T-cell (primary cell): ENCODE data around the gene CHFR. TPM values are rescaled to one million over a fixed set of nuclear protein-coding genes. Genes with fewer than 3 reads are reported as not detected.

Source experiments
- ATAC-seq, 4 experiments: fragments of 200-7000 bp in 3 of 4; fragments of 150-1000 bp in 1 of 4; cut with Tn5 transposase; replicated peaks in 1 of 4; 1 replicate in 3 of 4; 2 replicates in 1 of 4; pipeline ENCODE4 v1.10.0; 2021; ENCODE audit warnings: moderate library complexity in 3 of 4, mild to moderate bottlenecking in 2 of 4, moderate number of reproducible peaks in 1 of 4
- CTCF ChIA-PET, 2 donors: fragments of 300-600 bp; sonication (Branson Sonifier 250); formaldehyde crosslinking; loops; one replicate each; lab custom pipeline; 2022; ENCODE audit warnings: antibody characterized with exemption in 2 of 2; lab: Charles Lee
- POLR2A ChIA-PET, 2 donors: fragments of 300-600 bp; sonication (Branson Sonifier 250); formaldehyde crosslinking; loops; one replicate each; lab custom pipeline; 2022; ENCODE audit warnings: antibody characterized with exemption in 2 of 2; lab: Charles Lee
- DNase-seq, 35 experiments: peaks; one replicate each; pipeline versions ENCODE4 v3.0.0 to v3.0.0-alpha.2; 2013 to 2023
- H3K27ac ChIP-seq: one replicate; pipeline ENCODE4 v1.5.1; 2013; ENCODE audit warnings: low read length
- H3K27me3 ChIP-seq, 2 experiments: replicated peaks in 1 of 2; 1 replicate in 1 of 2; 2 replicates in 1 of 2; pipeline versions ENCODE4 v1.6.1 to v1.7.0; 2013; ENCODE audit warnings: low read length in 1 of 2, mixed read lengths in 1 of 2; ENCODE audit not compliant: control insufficient read depth in 2 of 2, insufficient read depth in 2 of 2; ENCODE audit errors: extremely low read depth in 1 of 2
- H3K36me3 ChIP-seq, 2 donors: 1 replicate in 1 of 2; 2 replicates in 1 of 2; pipeline versions ENCODE4 v1.6.1 to v1.7.0; 2013; ENCODE audit warnings: low read length in 1 of 2; ENCODE audit not compliant: control insufficient read depth in 2 of 2, insufficient read depth in 1 of 2; ENCODE audit errors: extremely low read depth in 1 of 2
- H3K4me1 ChIP-seq, 2 experiments: 1 replicate in 1 of 2; 2 replicates in 1 of 2; pipeline versions ENCODE4 v1.6.1 to v1.7.0; 2013; ENCODE audit warnings: low read length in 2 of 2, mixed read lengths in 1 of 2; ENCODE audit not compliant: insufficient read depth in 2 of 2, control insufficient read depth in 1 of 2; ENCODE audit errors: extremely low read depth in 1 of 2
- H3K4me3 ChIP-seq, 2 donors: 1 replicate in 1 of 2; 2 replicates in 1 of 2; pipeline versions ENCODE4 v1.5.1 to v1.7.0; 2013; ENCODE audit warnings: mild to moderate bottlenecking in 2 of 2, low read length in 1 of 2, moderate library complexity in 1 of 2; ENCODE audit not compliant: control insufficient read depth in 1 of 2; ENCODE audit errors: extremely low read depth in 1 of 2
- H3K9me3 ChIP-seq: 2 replicates; pipeline ENCODE4 v1.7.0; 2013
- H3K27ac Mint-ChIP-seq, 2 donors: one replicate each; pipeline ENCODE4 v1.8.0; 2020 to 2021; ENCODE audit warnings: mild to moderate bottlenecking in 2 of 2, mixed read lengths in 2 of 2
- H3K27me3 Mint-ChIP-seq, 2 donors: one replicate each; pipeline ENCODE4 v1.8.0; 2021 to 2022; ENCODE audit warnings: mixed read lengths in 2 of 2
- H3K36me3 Mint-ChIP-seq: one replicate; pipeline ENCODE4 v1.8.0; 2021; ENCODE audit warnings: mixed read lengths
- H3K4me1 Mint-ChIP-seq, 3 donors: one replicate each; pipeline ENCODE4 v1.8.0; 2020 to 2022; ENCODE audit warnings: mixed read lengths in 3 of 3, mild to moderate bottlenecking in 1 of 3
- H3K4me3 Mint-ChIP-seq, 3 donors: one replicate each; pipeline ENCODE4 v1.8.0; 2020 to 2022; ENCODE audit warnings: mild to moderate bottlenecking in 3 of 3, mixed read lengths in 3 of 3, moderate library complexity in 3 of 3
- H3K9me3 Mint-ChIP-seq, 3 donors: one replicate each; pipeline ENCODE4 v1.8.0; 2020 to 2022; ENCODE audit warnings: mixed read lengths in 3 of 3
- WGBS: methylation state at CpG from one replicate; pipeline ENCODE4 v1.1.5; 2013; ENCODE audit warnings: missing lambda C conversion rate; ENCODE audit not compliant: insufficient coverage; 5-methylcytosine and 5-hydroxymethylcytosine counted together
- total RNA-seq, 35 experiments: library from RNA in 6 of 35; stranded (reverse) in 6 of 35; fragments of 120-200 nt in 1 of 35; gene quantifications; one replicate each; pipeline versions ENCODE4 v1.2.1 to v1.2.4 and lab custom pipeline; 2013 to 2026

Gene CHFR
- total RNA-seq, 5 donors from 2014 or later (not counting 1 experiment from before 2014, with no cell fraction given) = 84.2 to 107 (median 86.0) TPM

DNA sequence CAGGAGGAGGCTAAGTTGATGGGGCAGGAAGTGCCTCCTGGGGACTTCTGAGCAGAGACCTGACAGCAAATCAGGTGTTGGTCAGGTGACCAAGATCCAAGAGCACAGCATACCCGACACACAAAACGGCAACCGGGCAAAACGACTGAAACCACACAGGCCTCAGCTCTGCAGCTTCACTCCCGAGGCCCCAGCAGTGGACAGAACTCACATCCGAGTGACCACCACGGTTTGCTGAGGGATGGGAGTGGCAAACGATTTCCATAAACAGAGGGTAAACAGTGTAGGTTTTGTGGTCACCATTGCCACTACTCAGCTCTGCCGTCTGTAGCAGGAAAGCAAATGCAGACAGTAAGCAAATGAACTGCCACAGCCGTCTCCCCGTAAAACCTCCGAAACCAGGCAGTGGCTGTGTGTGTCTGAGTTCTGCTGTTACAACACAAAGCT, 14.4 kb downstream of the CHFR start:
- Histone ChIP-seq H3K27ac (peak overlapping the region; percentile 26), H3K36me3 (peaks cover 11 to 66% of the 10 kb centered on the region in 2 donors), H3K9me3 (no peaks in the 10 kb centered on the region), H3K4me3 (no peak overlapping the region), H3K27me3 (no peaks in the 10 kb centered on the region), H3K4me1 (peaks cover 11 to 26% of the 10 kb centered on the region in 2 experiments)
- DNase-seq (peak in 20 of 35 experiments; percentile 3 to 45 (median 16)), ATAC-seq (peak; percentile 81 to 90 (median 84))
- peak overlapping the region; percentile 40 to 75 (median 47) for H3K4me3 Mint-ChIP-seq
- peak overlapping the region; percentile 90 to 92 for H3K27ac Mint-ChIP-seq
- ChIA-PET CTCF (interaction anchor here in 1 of 2 donors (0.5 kb wide), 1 partner anchor 819 kb away, joined by 3 read pairs; no protein-coding TSS in a partner anchor), POLR2A (interaction anchor here in 1 of 2 donors (0.6 kb wide), 1 partner anchor 15 kb away, joined by 3 read pairs; the partner anchor contains the start of gene CHFR)
- H3K9me3 Mint-ChIP-seq = no peaks in the 10 kb centered on the region
- 44% methylated on average over 8 of the region's 12 CpGs for WGBS
- H3K4me1 Mint-ChIP-seq = peaks cover 17 to 24% (median 23%) of the 10 kb centered on the region in 3 donors
- H3K27me3 Mint-ChIP-seq = no peaks in the 10 kb centered on the region
- H3K36me3 Mint-ChIP-seq = peaks cover 46% of the 10 kb centered on the region

DNA sequence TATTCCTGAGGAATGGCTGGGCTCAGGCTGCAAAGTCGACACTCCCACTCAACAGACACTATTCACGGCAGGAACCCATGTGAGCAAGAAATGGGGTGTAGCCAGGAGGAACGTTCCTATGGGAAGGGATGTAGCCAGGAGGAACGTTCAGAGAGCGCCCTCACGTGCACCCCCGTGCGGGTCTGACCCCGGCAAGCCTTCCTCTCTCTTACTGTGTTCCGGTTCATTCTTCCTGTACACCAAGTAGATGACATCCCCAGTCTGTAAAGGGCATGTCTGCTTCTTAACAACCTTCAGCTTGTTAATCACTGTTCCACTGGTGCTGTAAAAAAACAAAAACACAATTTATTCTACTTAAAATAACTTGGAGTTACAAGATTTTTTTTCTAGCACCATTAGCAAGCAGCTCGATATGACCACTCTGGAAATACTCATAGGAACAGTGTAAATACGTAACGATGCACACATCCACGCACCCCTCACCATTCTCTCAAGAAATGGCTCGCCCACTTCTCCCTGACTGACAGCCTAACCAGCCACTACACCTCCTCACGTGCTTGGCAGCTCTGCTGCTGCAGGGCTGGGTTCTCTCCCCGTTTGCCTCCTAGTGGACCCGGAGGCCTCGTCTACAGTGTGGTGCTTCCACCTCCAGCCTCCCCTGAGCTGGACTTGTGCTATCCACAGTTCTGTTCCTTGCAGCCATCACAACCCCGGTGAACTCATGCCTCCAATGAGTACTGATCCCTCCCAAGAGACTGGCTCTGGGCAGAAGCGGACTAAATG, 15.1 kb downstream of the CHFR start:
- Histone ChIP-seq H3K27me3 (no peaks in the 10 kb centered on the region), H3K4me3 (no peak overlapping the region), H3K36me3 (peaks cover 11 to 69% of the 10 kb centered on the region in 2 donors), H3K27ac (peak overlapping the region; percentile 26), H3K9me3 (no peaks in the 10 kb centered on the region), H3K4me1 (peaks cover 17 to 30% of the 10 kb centered on the region in 2 experiments)
- DNase-seq = peak in 4 of 35 experiments; percentile 7 to 20 (median 10)
- POLR2A ChIA-PET = no interaction called here
- 81% methylated on average over 9 of the region's 21 CpGs for WGBS
- Mint-ChIP-seq H3K4me3 (peak overlapping the region; percentile 40 to 75 (median 47)), H3K4me1 (peaks cover 24 to 31% (median 28%) of the 10 kb centered on the region in 3 donors), H3K27me3 (no peaks in the 10 kb centered on the region), H3K9me3 (no peaks in the 10 kb centered on the region), H3K36me3 (peaks cover 50% of the 10 kb centered on the region), H3K27ac (peak overlapping the region; percentile 90 to 92)
- CTCF ChIA-PET = no interaction called here
- ATAC-seq = peak; percentile 10 to 58 (median 21)

DNA sequence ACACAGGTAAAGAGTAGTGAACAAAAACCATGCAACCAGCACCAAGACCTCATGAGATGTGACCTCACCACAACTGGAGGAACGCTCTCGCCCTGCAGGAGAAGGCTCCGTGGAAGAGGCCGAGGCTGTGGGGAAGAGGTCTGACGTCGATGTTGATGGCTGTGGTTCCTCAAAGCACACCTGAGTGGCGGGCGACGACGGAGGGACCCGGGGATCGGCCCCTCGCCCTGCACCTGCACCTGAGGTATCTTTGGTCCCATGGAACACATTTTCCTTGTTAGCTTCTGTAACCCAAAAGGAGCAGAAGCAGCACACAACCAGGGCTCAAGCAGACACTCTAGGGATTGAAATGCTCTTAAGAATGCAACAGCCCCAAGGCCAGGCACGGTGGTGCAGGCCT, 17.9 kb downstream of the CHFR start:
- no peak overlapping the region for H3K27ac Mint-ChIP-seq
- Histone ChIP-seq H3K27me3 (no peaks in the 10 kb centered on the region), H3K36me3 (peaks cover 6 to 73% of the 10 kb centered on the region in 2 donors), H3K4me1 (peaks cover 28 to 41% of the 10 kb centered on the region in 2 experiments), H3K27ac (no peak overlapping the region), H3K9me3 (no peaks in the 10 kb centered on the region), H3K4me3 (no peak overlapping the region)
- CTCF ChIA-PET = no interaction called here
- H3K27me3 Mint-ChIP-seq = no peaks in the 10 kb centered on the region
- no peak overlapping the region for H3K4me3 Mint-ChIP-seq
- DNase-seq = no peak
- no peak for ATAC-seq
- peaks cover 50% of the 10 kb centered on the region for H3K36me3 Mint-ChIP-seq
- peaks cover 31 to 42% (median 41%) of the 10 kb centered on the region in 3 donors for H3K4me1 Mint-ChIP-seq
- POLR2A ChIA-PET = no interaction called here
- H3K9me3 Mint-ChIP-seq = no peaks in the 10 kb centered on the region
- 82% methylated on average over 14 of the region's 14 CpGs for WGBS

DNA sequence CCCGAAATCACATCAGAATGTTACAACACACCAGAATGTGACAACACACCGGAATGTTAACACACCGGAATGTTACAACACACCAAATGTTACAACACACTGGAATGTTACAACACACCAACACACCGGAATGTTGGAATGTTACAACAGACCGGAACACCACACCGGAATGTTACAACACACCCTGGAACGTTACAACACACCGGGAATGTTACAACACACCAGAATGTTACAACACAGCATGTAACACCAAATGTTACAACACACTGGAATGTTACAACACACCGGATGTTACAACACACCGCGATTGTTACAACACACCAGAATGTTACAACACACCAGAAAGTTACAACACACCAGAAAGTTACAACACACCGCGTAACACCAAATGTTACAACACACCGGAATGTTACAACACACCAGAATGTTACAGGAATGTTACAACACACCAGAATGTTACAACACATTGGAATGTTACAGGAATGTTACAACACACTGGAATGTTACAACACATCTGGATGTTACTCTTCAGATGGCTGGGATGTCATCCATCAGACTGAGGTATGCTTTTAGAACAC, 21.1 kb downstream of the CHFR start:
- H3K36me3 ChIP-seq = peaks cover 9 to 66% of the 10 kb centered on the region in 2 donors
- H3K4me3 ChIP-seq = no peak overlapping the region
- peak overlapping the region in 1 of 3 donors; percentile 58 for H3K4me3 Mint-ChIP-seq
- no peaks in the 10 kb centered on the region for H3K9me3 Mint-ChIP-seq
- H3K36me3 Mint-ChIP-seq = peaks cover 36% of the 10 kb centered on the region
- H3K27ac Mint-ChIP-seq = peak overlapping the region; percentile 89 to 97
- H3K4me1 Mint-ChIP-seq = peaks cover 17 to 21% (median 20%) of the 10 kb centered on the region in 3 donors
- WGBS = 98% methylated on average over 10 of the region's 14 CpGs
- H3K27me3 Mint-ChIP-seq = no peaks in the 10 kb centered on the region
- H3K27ac ChIP-seq = no peak overlapping the region
- CTCF ChIA-PET = interaction anchor here in 1 of 2 donors (1.8 kb wide), 1 partner anchor 38 kb away, joined by 5 read pairs; no protein-coding TSS in a partner anchor
- POLR2A ChIA-PET = no interaction called here
- DNase-seq = no peak
- H3K27me3 ChIP-seq = no peaks in the 10 kb centered on the region
- H3K9me3 ChIP-seq = no peaks in the 10 kb centered on the region
- H3K4me1 ChIP-seq = peaks cover 17 to 19% of the 10 kb centered on the region in 2 experiments
- ATAC-seq = no peak

DNA sequence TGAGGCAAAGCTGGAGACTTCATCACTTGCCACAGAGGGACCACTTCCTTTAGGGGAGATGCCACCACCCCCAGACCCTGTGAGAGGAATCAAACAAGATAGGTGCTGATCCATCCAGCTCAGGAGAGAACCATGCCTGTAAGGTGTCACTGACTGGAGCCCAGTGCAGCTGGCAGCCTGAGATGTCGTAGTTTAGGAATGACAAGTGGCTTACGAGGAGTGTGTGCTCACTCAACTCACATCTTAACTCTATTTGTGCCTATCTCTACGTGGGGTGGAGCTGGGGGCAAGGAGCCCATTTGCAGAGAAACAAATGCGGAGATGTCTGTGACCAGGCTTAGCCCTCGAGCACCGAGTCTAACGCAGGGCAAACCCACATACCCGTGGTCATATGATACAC, 25.8 kb downstream of the CHFR start:
- H3K27ac ChIP-seq = no peak overlapping the region
- Mint-ChIP-seq H3K4me1 (peaks cover under 1 to 8% (median 5%) of the 10 kb centered on the region in 3 donors), H3K4me3 (no peak overlapping the region), H3K27me3 (no peaks in the 10 kb centered on the region), H3K27ac (no peak overlapping the region), H3K9me3 (no peaks in the 10 kb centered on the region), H3K36me3 (peaks cover 34% of the 10 kb centered on the region)
- ChIA-PET POLR2A (no interaction called here), CTCF (no interaction called here)
- H3K4me3 ChIP-seq = no peak overlapping the region
- DNase-seq = no peak
- H3K4me1 ChIP-seq = peaks cover 8 to 11% of the 10 kb centered on the region in 2 experiments
- H3K9me3 ChIP-seq = no peaks in the 10 kb centered on the region
- no peaks in the 10 kb centered on the region for H3K27me3 ChIP-seq
- WGBS = 95% methylated on average over 6 of the region's 8 CpGs
- peaks cover 12 to 72% of the 10 kb centered on the region in 2 donors for H3K36me3 ChIP-seq
- no peak for ATAC-seq

DNA sequence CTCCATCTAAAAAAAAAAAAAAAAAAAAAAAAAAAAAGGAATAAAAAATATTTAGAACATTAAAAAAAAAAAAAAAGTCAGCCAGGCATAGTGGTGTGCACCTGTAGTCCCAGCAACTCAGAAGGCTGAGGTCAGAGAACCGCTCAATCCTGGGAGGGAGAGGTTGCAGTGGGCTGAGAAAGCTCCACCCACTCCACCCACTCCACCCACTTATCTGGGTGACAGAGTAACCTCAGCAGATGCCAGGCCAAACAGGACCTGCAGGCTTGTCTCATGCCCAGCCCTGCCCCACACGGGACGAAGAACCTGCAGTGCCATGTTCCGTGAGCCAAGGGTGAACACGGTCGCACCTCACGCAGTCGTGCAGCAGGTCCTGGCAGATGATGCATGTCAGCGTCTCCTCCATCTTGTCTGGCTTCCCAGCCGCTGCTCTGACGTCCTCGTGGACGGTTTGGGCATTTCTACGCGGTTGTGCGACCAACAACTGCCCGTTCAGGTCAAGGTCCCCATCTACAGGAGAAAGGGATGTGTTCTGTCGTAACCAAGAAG, 28.6 kb downstream of the CHFR start:
- Mint-ChIP-seq H3K27ac (peak overlapping the region in 1 of 2 donors; percentile 18), H3K36me3 (peaks cover 42% of the 10 kb centered on the region), H3K4me1 (no peaks in the 10 kb centered on the region), H3K9me3 (no peaks in the 10 kb centered on the region), H3K27me3 (no peaks in the 10 kb centered on the region), H3K4me3 (no peak overlapping the region)
- H3K4me1 ChIP-seq = peaks cover 0 to 4% of the 10 kb centered on the region in 2 experiments
- WGBS = 98% methylated on average over 17 of the region's 18 CpGs
- no peak overlapping the region for H3K27ac ChIP-seq
- no peak for DNase-seq
- no peaks in the 10 kb centered on the region for H3K27me3 ChIP-seq
- ChIA-PET CTCF (no interaction called here), POLR2A (no interaction called here)
- no peak for ATAC-seq
- no peak overlapping the region for H3K4me3 ChIP-seq
- H3K9me3 ChIP-seq = no peaks in the 10 kb centered on the region
- H3K36me3 ChIP-seq = peaks cover 12 to 72% of the 10 kb centered on the region in 2 donors
